CD4-positive, alpha-beta T cell treated with Interleukin-10 for 1 hour (primary cell): ENCODE measurements around the gene TACR2.

Source experiments
- DNase-seq: peaks from one replicate; pipeline ENCODE4 v3.0.0-alpha.2; 2020

Gene TACR2

GRCh38 chr10:69449841-69450240 is 33.1 kb upstream of the TACR2 start:
- peak; percentile 66 for DNase-seq

- no peak for DNase-seq
Measured at GRCh38 chr10:69446650-69447151, 30.0 kb upstream of the TACR2 start.

GRCh38 chr10:69446229-69446628 is 29.5 kb upstream of the TACR2 start:
- DNase-seq: no peak

DNA sequence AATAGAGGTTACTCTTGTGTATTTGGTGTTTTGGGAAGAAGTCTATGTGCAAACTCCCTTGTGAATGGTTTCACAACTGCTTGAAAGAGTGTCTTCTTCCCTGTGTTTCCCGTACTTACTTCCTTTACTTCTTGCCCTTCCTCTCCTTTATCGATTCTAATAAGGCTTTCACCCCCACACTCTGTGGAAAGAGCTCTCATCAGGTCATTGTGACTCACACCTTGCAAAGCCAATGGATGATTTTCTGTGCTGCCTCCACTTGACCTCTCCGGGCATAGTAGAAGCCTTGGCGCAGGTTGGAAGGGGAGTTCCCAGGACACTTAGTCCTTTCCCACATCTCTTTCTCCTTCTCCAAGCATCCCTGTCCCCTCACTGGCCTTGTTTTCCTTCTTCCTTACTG is 28.3 kb upstream of the TACR2 start:
- DNase-seq: no peak

DNA sequence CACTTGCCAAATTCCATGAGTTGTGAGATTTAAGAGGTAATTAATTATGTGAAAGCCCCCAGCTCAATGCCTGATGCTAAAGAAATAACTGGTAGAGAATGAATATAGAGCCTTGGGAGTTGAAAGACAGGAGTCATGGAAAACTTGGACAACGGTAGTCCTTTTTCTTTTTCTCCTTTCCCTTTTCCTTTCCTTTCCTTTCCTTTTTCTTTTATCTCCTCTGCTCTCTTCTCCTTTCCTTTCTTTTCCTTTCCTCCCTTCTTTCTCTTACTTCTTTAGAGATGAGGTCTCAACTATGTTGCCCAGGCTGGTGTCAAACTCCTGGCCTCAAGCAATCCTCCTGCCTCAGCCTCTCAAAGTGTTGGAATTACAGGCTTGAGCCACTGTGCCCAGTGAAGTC is 26.6 kb upstream of the TACR2 start:
- DNase-seq: no peak

GRCh38 chr10:69439813-69440506 is 23.2 kb upstream of the TACR2 start:
- DNase-seq: no peak

DNA sequence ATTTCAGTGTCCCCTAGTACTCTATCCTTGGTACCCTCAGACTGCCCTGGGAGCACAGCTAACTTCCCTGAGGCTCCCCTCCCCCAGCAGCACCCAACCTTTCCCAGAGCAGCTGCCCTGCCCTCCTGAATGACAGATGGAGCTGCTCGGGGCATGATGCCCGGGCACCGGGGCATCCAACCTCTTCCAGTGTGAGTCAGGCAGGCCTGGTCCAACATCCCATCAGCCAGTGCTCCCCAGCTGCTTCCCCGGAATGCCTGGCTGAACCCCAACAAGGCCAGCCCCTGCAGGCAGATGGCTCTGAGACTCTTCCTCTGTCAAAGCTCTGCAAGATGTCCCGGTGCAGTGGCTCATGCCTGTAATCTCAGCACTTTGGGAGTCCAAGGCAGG is 22.6 kb upstream of the TACR2 start:
- DNase-seq: no peak

DNA sequence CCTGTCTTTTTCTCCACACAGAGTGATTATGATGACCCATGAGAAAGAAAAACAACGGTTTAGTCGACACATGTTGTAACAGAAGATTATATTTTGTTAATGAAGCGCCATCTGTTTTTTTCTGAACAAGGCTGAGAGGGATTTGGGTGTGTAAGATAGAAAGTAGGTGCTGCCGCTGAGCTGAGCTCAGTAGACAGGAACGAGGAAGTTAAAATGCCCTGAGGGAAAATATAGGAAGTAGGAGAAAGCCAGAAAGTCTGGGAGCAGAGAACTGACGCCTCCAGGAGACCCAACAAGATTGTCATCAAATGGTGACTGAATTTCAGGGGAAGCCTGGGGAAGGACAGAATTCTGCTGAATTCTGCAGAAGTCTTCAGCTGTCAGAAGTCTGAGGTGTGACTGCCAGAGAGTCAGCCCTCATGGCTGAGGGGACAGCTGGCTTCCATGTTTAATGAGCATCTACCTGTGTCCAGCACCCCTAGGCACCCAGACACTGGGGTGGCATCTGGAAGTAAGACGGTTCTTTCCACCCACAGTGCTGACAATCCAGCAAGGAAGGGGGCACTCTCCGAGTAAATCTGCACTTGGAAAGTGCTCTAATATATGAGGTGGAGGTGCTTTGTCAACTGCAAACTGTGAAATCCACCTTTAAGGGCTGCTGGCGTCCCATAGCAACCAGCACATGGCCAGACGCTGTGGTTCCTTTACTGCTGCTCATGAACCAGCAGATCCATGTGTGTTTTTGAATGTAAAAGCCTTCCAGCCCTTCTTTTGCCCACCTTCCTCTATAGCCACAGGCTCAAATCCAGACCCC is 22.0 kb upstream of the TACR2 start:
- DNase-seq: no peak

DNA sequence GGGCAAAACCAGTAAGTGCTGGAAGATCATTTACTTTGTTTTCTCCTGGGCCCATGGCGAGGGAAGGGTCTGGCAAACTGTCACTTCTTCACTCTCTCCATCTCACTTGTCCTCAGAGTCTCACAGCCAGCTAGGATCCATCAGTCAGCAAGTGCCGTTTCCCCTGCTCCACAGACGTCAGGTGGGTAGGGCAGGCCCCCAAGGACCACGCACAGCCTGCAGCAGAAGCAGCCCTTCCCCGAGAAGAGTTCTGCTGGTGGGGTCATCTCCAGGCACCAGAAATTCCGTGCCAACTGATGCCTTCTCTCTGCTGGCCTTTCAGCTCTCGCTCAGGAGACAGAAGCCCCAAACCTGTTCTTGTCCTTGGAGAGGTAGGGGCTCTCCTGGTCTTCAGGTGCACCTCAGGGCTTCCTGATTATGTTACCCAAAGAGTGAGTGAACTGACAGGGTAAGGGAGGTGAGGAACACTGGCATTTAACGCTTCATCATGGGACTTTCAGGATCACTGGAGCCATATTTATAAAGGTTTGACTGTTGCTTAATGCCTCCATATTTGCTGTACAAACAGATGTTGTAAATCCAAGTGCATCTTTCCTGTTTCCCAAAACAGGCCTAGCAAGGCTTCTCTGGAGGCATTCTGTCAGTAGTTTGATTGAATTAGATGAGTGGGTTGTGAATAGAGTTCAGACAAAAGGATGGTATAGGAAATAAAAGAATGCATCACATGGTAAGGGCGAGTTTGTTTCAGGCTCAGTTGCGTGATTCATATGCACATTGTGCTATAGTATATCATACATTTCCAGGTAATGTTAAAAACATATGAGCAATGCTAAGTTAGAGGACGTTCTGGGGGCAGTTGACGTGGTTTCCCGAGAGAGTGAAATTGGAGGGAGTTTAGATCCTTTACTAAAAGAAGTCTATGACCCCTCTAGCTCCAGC is 20.9 kb upstream of the TACR2 start:
- no peak for DNase-seq

- no peak for DNase-seq
Measured at GRCh38 chr10:69435966-69436520, 19.3 kb upstream of the TACR2 start.

DNA sequence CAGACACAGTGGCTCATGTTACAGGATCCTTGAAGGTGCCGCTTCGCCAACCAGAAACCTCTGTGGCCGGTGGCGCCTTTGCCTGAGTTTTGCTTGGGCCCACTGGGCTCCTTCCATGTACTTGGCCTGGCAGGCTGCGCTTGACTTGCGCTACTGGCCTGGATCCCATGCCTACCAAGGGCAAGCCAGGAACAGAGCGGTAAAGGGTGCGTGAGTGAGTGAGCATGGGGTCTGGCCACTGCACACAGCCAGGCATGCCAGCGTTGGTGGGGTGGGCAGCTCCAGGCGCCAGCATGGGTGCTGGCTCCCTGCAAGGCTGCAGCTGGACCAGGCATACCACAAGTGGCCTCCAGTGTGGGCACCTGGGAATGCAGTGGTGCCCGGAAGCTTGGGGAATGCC is 18.2 kb upstream of the TACR2 start:
- DNase-seq: no peak

DNA sequence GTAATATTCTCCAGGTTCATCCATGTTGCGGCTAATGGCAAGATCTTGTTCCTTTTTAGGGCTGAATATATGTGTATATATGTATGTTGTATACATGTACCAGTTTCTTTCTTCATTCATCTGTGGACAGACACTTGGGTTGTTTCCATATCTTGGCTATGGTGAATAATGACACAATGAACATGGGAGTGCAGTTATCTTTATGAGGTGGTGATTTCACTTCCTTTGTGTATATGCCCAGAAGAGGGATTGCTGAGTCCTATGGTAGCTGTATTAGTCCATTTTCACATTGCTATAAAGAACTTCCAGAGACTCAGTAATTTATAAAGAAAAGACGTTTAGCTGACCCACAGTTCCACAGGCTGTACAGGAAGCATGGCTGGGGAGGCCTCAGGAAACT is 17.5 kb upstream of the TACR2 start:
- DNase-seq: no peak

DNA sequence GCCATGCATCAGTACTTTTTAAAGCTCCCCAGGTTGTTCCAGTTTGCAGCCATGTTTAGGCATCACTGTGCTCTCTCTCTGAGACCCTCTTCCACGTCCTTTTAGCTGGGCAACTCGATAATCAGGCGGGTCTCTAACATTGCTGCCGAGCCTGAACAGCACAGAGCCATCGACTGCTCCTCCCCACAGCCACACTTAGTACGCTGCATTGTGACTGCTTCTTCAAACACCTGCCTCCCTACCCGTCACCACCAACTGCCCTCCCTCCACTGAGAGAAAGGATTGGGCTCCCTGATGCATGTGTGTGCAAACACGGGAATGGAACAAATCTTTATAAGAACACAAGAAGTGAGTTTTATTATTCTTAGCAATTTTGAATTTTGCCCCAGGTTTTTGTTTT is 11.4 kb upstream of the TACR2 start:
- DNase-seq: no peak

DNA sequence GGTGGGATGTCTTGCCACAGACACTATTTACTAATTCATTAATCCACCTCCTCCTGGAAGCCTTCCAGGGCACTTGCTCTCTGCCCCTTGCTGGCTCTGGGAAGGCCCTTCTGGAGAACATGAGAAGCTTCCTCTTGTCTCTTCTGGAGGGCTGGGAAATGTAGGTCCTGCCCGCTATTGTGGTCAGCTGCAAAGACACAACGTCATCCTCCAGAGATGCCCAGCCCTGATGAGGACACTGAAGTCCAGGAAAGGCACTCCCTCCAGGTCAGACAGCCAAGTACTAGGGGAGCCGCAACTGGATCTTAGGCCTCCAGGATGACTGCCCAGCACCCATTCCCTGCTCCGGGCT is 9.6 kb upstream of the TACR2 start:
- no peak for DNase-seq

DNA sequence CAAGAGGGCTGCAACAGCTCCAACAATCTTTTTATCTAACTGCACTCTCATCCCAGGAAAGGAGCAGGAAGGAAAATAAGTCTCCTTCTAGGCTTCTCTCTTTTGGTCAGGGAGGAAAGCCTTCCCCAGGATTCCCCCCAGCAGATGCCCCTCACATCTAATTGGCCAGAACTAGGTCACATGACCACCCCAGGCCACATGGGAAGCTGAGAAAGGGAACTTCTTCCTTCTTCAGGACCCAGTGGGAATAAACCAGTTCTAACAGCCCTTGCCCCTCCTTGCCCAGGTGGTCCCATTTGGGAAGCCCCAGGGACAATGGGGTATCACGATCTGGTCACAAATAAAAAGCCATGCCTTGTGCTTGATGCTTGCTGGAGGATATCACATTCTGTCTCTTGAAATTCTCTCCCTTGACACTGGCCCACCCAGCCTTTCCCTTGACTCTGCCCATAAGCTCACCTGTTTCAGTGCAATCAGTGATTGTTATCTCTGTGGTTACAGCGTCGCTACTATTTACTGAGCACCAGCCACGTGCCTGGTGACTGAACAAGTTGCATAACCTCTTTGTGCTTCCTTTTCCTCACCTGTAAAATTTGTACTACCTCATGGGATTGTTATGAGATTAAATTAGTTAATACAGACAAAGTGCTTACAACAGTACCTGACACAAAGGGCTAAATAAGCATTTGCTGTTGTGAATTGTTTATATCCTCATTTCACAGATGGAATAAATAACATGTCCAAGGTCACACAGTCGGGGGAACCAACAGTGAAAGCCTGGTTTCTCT is 9.0 kb upstream of the TACR2 start:
- peak; percentile 77 for DNase-seq

- no peak for DNase-seq
Measured at GRCh38 chr10:69425041-69425440, 8.3 kb upstream of the TACR2 start.

- DNase-seq: no peak
Measured at GRCh38 chr10:69422676-69423075, 6.0 kb upstream of the TACR2 start.

DNA sequence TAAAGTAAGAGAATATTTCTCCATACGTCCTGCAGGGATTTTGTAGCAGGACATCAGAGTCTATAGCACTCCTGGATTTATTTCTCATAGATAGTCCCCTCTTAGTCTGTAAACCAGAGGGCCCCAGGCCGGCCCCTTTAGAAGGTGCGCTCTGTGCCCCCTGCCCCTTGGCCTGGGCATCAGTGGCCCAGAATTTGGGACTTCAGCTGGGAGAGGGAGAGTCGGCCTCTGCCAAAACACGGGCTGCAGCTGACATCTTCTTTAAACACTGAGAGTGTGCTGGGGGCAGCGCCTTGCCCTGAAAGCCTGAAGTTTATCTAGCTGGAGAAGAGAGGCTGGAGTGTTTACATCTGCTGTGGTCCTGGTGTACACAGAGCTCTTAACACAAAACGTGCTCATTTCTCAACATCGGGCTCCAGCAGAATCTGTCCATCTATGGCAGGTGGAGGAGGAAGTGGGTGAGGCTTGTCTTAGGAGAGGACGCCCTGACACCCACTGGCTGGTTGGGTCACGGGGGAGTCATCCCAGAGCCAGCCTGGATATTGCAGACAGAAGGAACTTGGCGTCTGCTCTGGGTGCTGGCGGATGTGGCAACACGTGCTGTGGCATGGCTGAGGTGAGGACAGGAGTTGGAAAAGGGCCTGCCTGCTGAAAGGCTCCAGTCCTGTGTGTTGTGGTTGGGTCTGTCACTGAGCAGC is 5.0 kb upstream of the TACR2 start:
- no peak for DNase-seq

DNA sequence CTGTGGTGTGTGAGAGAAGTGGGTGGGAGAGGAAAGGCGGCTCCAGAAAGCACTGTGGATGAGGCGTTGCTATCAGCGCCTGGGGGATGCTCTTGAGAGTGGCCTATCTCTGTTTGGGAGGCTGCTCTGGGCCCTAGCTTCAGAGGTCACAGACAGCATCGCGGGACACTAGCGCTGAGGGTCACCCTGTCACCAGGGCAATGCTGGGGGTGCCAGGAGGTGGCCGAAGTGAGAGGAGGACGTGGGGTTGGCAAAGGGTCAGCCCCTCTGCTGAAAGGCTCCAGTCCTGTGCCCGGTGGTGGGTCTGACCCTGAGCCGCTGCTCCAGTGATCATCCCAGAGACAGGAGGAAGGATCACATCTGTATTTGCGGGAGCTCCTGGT is 3.0 kb upstream of the TACR2 start:
- no peak for DNase-seq

DNA sequence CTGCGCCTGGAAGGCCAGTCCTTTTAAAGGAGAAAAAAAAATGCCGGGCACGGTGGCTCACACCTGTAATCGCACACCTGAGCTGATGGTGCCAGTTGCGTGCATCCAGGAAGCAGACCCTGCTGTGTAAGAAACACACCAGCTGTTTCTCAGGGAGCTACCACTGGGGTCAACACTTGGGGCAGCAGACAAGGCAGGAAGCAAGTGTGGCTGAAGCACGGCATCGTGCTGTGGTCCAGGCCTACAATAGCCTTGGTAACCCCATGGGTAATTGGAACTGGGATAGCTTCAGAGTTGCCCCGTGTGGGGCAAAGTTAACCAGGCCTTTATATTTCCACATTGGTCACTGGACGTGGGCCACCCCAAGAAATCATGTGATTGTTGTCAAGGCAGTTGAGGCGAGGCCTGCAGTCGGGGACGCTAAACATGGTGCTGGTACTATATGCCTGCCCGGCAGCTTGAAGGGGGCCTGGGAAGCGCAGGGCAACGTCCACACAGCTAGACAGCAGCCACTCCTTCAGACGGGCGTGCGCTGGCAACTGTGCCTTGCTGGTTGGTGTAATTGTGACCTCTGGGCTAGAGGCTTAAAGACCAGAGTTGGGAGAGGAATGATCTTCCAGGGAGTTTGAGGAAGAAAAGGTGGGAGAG is 2.5 kb upstream of the TACR2 start:
- no peak for DNase-seq
